Hair follicle dermal papilla cell (primary cell): ENCODE measurements around the gene BET1L. TPM values are rescaled to one million over a fixed set of nuclear protein-coding genes. Genes with fewer than 3 reads are reported as not detected.

ENCODE experiments used
- small RNA-seq: library from RNA; depleted of rRNA; stranded (forward); fragments of <200 nt; gene quantifications from one replicate; pipeline ENCODE3, GENCODE V24; 2012
- total RNA-seq: library from RNA; depleted of rRNA; stranded (reverse); fragments of >200 nt; gene quantifications from 2 replicates; pipeline ENCODE4 v1.2.3, GENCODE V29; 2012

Gene BET1L
- total RNA-seq, result 45.1 and 48.7 TPM in 2 replicates

GRCh38 chr11:207208-207862 lies at the start of gene BET1L, which contains the start of gene RIC8A:
TSS of gene BET1L (minus strand) at chr11:207399. CDS start at chr11:207321, 78 bp downstream.
TSS of gene RIC8A (plus strand) at chr11:207708. CDS start at chr11:208855, 1,147 bp downstream.

GRCh38 chr11:236774-237767 lies 29.9 kb upstream of the BET1L start, which contains the start of gene PSMD13:
TSS of gene PSMD13 (plus strand) at chr11:236976. CDS start at chr11:237050, 74 bp downstream.

GRCh38 chr11:235997-236773 lies 29.0 kb upstream of the BET1L start, which contains the start of gene SIRT3:
TSS of gene SIRT3 (minus strand) at chr11:236342. CDS start at chr11:236328, 14 bp downstream.

GRCh38 chr11:192674-193128 lies 14.5 kb downstream of the BET1L start, which contains the start of gene SCGB1C1:
TSS of gene SCGB1C1 (plus strand) at chr11:193078. CDS start at chr11:193100, 22 bp downstream.

Small RNA genes within 50 kb of the gene (small RNA-seq; reads per million reads assigned to genes)
- not detected for gene RNU6-447P

Other genes starting within 250 kb of the BET1L start
- gene SCGB1C1, start 14.3 kb downstream of the BET1L start, total RNA-seq, result not detected in 2 replicates
- gene RIC8A, start 309 bp upstream of the BET1L start, total RNA-seq, result 172 and 182 TPM in 2 replicates
- gene SIRT3, start 28.9 kb upstream of the BET1L start, total RNA-seq, result 8.0 and 16.1 TPM in 2 replicates
- 94.1 and 117 TPM in 2 replicates for gene PSMD13, start 29.6 kb upstream of the BET1L start, total RNA-seq
- gene NLRP6, start 71.0 kb upstream of the BET1L start, total RNA-seq, result not detected in 2 replicates
- gene PGGHG, start 81.7 kb upstream of the BET1L start, total RNA-seq, result 16.9 and 28.1 TPM in 2 replicates
- gene IFITM5, start 92.1 kb upstream of the BET1L start, total RNA-seq, result not detected in 2 replicates
- gene IFITM2, start 100.4 kb upstream of the BET1L start, total RNA-seq, result 34.5 and 57.3 TPM in 2 replicates
- gene IFITM1, start 106.6 kb upstream of the BET1L start, total RNA-seq, result 182 and 187 TPM in 2 replicates
- 147 and 163 TPM in 2 replicates for gene IFITM3, start 113.5 kb upstream of the BET1L start, total RNA-seq
- gene B4GALNT4, start 162.1 kb upstream of the BET1L start, total RNA-seq, result 1.5 and 3.7 TPM in 2 replicates
- gene PKP3, start 186.8 kb upstream of the BET1L start, total RNA-seq, result 3.8 and 4.7 TPM in 2 replicates
- gene SIGIRR, start 207.6 kb upstream of the BET1L start, total RNA-seq, result 11.5 and 13.6 TPM in 2 replicates
- not detected in 2 replicates for gene ANO9, start 234.6 kb upstream of the BET1L start, total RNA-seq
- 25.4 and 35.9 TPM in 2 replicates for gene PTDSS2, start 242.9 kb upstream of the BET1L start, total RNA-seq